ENCODE data around the gene AP1AR.

GRCh38 chr4:112199041-112199440, 32.5 kb upstream of the AP1AR start:
- TF ChIP-seq CTCF (IDR thresholded peaks at IDR 0.05) (no peak), POLR2A (IDR thresholded peaks at IDR 0.05) (no peak)

Measured in body of pancreas (tissue), 4 donors.